Gastrocnemius medialis (tissue), 4 donors: Measurements from ENCODE around the gene WNK2. TPM values are rescaled to one million over a fixed set of nuclear protein-coding genes. Genes with fewer than 3 reads are reported as not detected.

ENCODE experiments used
- ATAC-seq, 2 donors: fragments of 150-250 bp; one replicate each; pipeline ENCODE4 v1.9.1; 2016
- DNase-seq, 2 donors: peaks; one replicate each; pipeline ENCODE4 v3.0.0-alpha.2; 2019
- H3K27ac ChIP-seq, 4 donors: fragments of 200-600 bp; sonication (generic); 1 replicate in 1 of 4; 2 replicates in 3 of 4; pipeline ENCODE4 v1.5.1; 2016 to 2018; ENCODE audit warnings: mild to moderate bottlenecking in 2 of 4, moderate library complexity in 1 of 4
- H3K27me3 ChIP-seq, 3 donors: fragments of 200-600 bp; sonication (generic) in 2 of 3; 1 replicate in 1 of 3; 2 replicates in 2 of 3; pipeline versions ENCODE4 v1.5.1 to v1.6.0; 2016 to 2019; ENCODE audit warnings: mild to moderate bottlenecking in 1 of 3, moderate library complexity in 1 of 3
- H3K36me3 ChIP-seq, 2 donors: fragments of 200-600 bp; sonication (generic) in 1 of 2; one replicate each; pipeline ENCODE4 v1.5.1; 2017 to 2018
- H3K4me1 ChIP-seq, 2 donors: fragments of 200-600 bp; sonication (generic) in 1 of 2; one replicate each; pipeline ENCODE4 v1.5.1; 2016 to 2017; ENCODE audit warnings: mild to moderate bottlenecking in 2 of 2
- H3K4me3 ChIP-seq, 4 donors: fragments of 200-600 bp; sonication (generic) in 3 of 4; 1 replicate in 1 of 4; 2 replicates in 3 of 4; pipeline ENCODE4 v1.5.1; 2016 to 2019; ENCODE audit warnings: mild to moderate bottlenecking in 2 of 4
- H3K9me3 ChIP-seq, 3 donors: fragments of 200-600 bp; sonication (generic) in 2 of 3; 1 replicate in 1 of 3; 2 replicates in 2 of 3; pipeline ENCODE4 v1.5.1; 2016 to 2019
- CTCF ChIP-seq, 5 experiments: fragments of 450-650 bp in 3 of 5; fragments of 200-600 bp in 2 of 5; sonication (generic) in 2 of 5; IDR thresholded peaks in 4 of 5; conservative IDR thresholded peaks in 1 of 5; 1 replicate in 4 of 5; 2 replicates in 1 of 5; pipeline ENCODE4 v1.5.1; 2016 to 2019; ENCODE audit warnings: antibody characterized with exemption in 5 of 5, mild to moderate bottlenecking in 3 of 5, moderate library complexity in 3 of 5
- POLR2A ChIP-seq, 2 donors: fragments of 450-650 bp; IDR thresholded peaks; one replicate each; pipeline ENCODE4 v1.6.1; 2017; ENCODE audit warnings: antibody characterized with exemption in 2 of 2, mild to moderate bottlenecking in 2 of 2, moderate library complexity in 2 of 2
- in situ Hi-C, 4 donors: fragments of 200-750 bp; cut with MboI; loops; one replicate each; pipeline versions ENCODE4 v1.15.0 to v1.8.0; 2017; ENCODE audit warnings: low sequenced_read_pairs in 4 of 4
- intact Hi-C: fragments of 100-400 bp; cut with DNase I; formaldehyde crosslinking; loops from one replicate; pipeline ENCODE4 v1.15.1; 2023; ENCODE audit warnings: low total_unique reads
- total RNA-seq, 4 donors: library from RNA; depleted of rRNA; stranded (reverse); fragments of >200 nt; gene quantifications; one replicate each; pipeline versions ENCODE4 v1.1.0 to v1.2.3, GENCODE V29; 2016

The WNK2 gene
- total RNA-seq, 4 donors from 2014 or later = 11.3 to 43.0 (median 24.7) TPM

GRCh38 chr9:93308676-93309075, 124.7 kb downstream of the WNK2 start:
- no peaks in the 10 kb centered on the region for H3K36me3 ChIP-seq
- intact Hi-C loops (no loop called here), in situ Hi-C loops (loop anchor here in 3 of 4 donors (5.0 to 25.0 kb wide), 3 partner anchors 144 to 254 kb away; no protein-coding TSS in a partner anchor)

DNA sequence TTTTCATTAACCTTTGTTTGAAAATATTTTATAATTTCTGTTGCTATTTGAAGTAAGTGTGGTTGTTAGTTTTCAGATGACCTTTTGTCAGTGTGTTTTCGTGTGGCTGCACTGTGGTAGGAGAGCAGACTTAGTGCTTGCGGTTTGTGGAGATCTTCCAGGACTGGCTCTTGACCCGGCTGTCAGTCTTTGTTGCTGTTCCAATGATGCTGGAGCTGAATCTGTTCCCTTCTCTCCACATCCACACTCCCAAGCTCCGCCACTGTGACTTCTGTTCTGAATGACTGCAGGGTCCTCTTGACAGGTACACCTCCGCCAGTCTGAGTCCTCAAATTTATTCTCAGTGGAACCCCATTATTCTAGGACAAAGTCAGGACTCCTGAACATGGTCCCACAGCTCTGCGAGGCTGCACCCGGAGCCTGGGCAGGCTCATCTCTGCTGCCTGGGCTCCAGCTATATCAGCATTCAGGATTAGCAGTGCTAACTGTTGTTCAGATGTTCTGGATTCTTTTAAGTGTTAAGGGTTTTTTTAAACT, 126.0 kb downstream of the WNK2 start:
- in situ Hi-C loops = loop anchor here in 3 of 4 donors (5.0 to 25.0 kb wide), 3 partner anchors 145 to 252 kb away; no protein-coding TSS in a partner anchor

More at GRCh38 chr9:93308676-93309075, 124.7 kb downstream of the WNK2 start:
- DNase-seq = no peak
- H3K27ac ChIP-seq = no peak overlapping the region
- H3K9me3 ChIP-seq = no peaks in the 10 kb centered on the region
- H3K4me3 ChIP-seq = no peak overlapping the region
- ATAC-seq = no peak
- peaks cover 27 to 37% of the 10 kb centered on the region in 2 donors for H3K4me1 ChIP-seq
- TF ChIP-seq POLR2A (IDR thresholded peaks at IDR 0.05) (no peak), CTCF (IDR thresholded peaks at IDR 0.05 in 4 of 5, conservative IDR thresholded peaks at IDR 0.05 in 1 of 5) (no peak)
- H3K27me3 ChIP-seq = no peaks in the 10 kb centered on the region

DNA sequence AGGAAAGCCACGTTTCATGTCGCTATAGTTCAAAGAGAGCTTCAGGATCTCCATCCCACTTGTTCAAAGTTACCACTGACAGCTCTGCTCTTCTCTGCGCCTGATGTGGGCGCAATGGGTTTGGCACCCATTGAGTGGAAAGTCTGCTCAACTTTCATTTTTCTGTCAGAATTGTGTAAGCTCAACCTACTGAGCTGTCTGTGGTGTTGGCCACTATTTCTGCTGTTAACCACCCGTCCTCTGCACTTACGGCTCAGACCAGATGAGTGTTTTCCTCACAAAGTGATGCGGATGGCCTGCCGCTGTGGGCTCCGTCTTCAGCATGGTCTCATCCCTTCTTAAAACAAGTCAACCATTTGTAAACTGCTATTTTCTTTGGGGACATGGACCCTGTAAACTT, 131.2 kb downstream of the WNK2 start:
- TF ChIP-seq POLR2A (IDR thresholded peaks at IDR 0.05) = no peak
- TF ChIP-seq CTCF (IDR thresholded peaks at IDR 0.05 in 4 of 5, conservative IDR thresholded peaks at IDR 0.05 in 1 of 5) = no peak
- Histone ChIP-seq H3K9me3 (no peaks in the 10 kb centered on the region), H3K4me3 (no peak overlapping the region), H3K27ac (no peak overlapping the region), H3K27me3 (no peaks in the 10 kb centered on the region), H3K36me3 (no peaks in the 10 kb centered on the region), H3K4me1 (peaks cover 0 to under 1% of the 10 kb centered on the region in 2 donors)
- DNase-seq (no peak), ATAC-seq (no peak)
- intact Hi-C loops = no loop called here
- in situ Hi-C loops = loop anchor here in 1 of 4 donors (25.0 kb wide), 1 partner anchor 247 kb away; no protein-coding TSS in a partner anchor

More for the DNA sequence above, 126.0 kb downstream of the WNK2 start:
- intact Hi-C loops = no loop called here
- peaks cover 19 to 25% of the 10 kb centered on the region in 2 donors for H3K4me1 ChIP-seq
- no peak overlapping the region for H3K4me3 ChIP-seq
- TF ChIP-seq POLR2A (IDR thresholded peaks at IDR 0.05) = no peak
- TF ChIP-seq CTCF (IDR thresholded peaks at IDR 0.05 in 4 of 5, conservative IDR thresholded peaks at IDR 0.05 in 1 of 5) = no peak
- no peaks in the 10 kb centered on the region for H3K9me3 ChIP-seq
- H3K36me3 ChIP-seq = no peaks in the 10 kb centered on the region
- H3K27ac ChIP-seq = peak overlapping the region in 1 of 4 donors; percentile 51
- no peak for ATAC-seq
- no peaks in the 10 kb centered on the region for H3K27me3 ChIP-seq
- no peak for DNase-seq

DNA sequence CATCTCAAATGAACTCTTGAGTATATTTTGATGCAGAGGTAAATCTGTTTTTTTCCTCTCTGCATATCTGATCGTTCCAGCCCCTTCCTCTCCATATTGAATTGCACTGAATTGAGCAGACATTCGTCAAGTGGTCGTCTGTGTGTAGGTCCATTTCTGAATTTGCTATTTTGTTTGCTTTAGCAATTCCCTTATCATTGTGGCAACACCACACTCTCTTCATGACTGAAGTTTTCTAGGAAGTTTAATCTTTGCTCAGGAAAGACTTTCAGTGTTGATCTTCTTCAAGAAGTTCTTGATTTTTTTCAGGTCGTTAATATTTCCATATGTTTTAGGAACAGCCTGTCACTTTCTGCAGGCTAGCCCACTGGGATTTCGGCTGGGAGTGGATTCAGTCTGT, 132.0 kb downstream of the WNK2 start:
- intact Hi-C loops = no loop called here
- in situ Hi-C loops = loop anchor here in 1 of 4 donors (25.0 kb wide), 1 partner anchor 246 kb away; no protein-coding TSS in a partner anchor
- TF ChIP-seq POLR2A (IDR thresholded peaks at IDR 0.05) (no peak), CTCF (IDR thresholded peaks at IDR 0.05 in 4 of 5, conservative IDR thresholded peaks at IDR 0.05 in 1 of 5) (no peak)

More for the DNA sequence above, 132.0 kb downstream of the WNK2 start:
- no peak for DNase-seq
- ATAC-seq = no peak
- Histone ChIP-seq H3K27ac (no peak overlapping the region), H3K4me1 (no peaks in the 10 kb centered on the region), H3K4me3 (no peak overlapping the region), H3K27me3 (no peaks in the 10 kb centered on the region), H3K9me3 (no peaks in the 10 kb centered on the region), H3K36me3 (no peaks in the 10 kb centered on the region)
